IMR-90 (cell line): ENCODE measurements around the gene MMP3. TPM values are rescaled to one million over a fixed set of nuclear protein-coding genes. Genes with fewer than 3 reads are reported as not detected.

ENCODE experiments used
- ATAC-seq: fragments of 200-7000 bp; cut with Tn5 transposase; 2 replicates; pipeline ENCODE4 v1.9.1; 2020; ENCODE audit warnings: low read depth, mild to moderate bottlenecking, moderate library complexity
- BruUV-seq: library from RNA; stranded (reverse); fragments of 400-500 nt; replicated peaks from 2 replicates; lab custom pipeline; 2021; lab: Mats Ljungman, UMichigan
- CTCF ChIA-PET: fragments of 300-600 bp; formaldehyde crosslinking; extraction: SDS; loops from one replicate; lab custom pipeline; 2021; ENCODE audit warnings: antibody characterized with exemption; lab: Yijun Ruan, JAX
- POLR2A ChIA-PET: fragments of 300-600 bp; sonication (Branson Sonifier 250); formaldehyde crosslinking; loops from one replicate; lab custom pipeline; 2022; ENCODE audit warnings: antibody characterized with exemption; ENCODE audit not compliant: unreplicated experiment; lab: Charles Lee
- DNase-seq: peaks from one replicate; pipeline ENCODE4 v3.0.0; 2013
- H2AFZ ChIP-seq: replicated peaks from 2 replicates; pipeline ENCODE3; 2013; ENCODE audit warnings: low read length, mild to moderate bottlenecking; ENCODE audit not compliant: poor library complexity
- H2AK5ac ChIP-seq: 2 replicates; pipeline ENCODE4 v1.6.1; 2013; ENCODE audit warnings: low read depth, low read length, inconsistent platforms
- H2AK9ac ChIP-seq: replicated peaks from 2 replicates; pipeline ENCODE3; 2013; ENCODE audit warnings: mild to moderate bottlenecking, low read depth, low read length, moderate library complexity; ENCODE audit not compliant: poor library complexity
- H2BK120ac ChIP-seq: 2 replicates; pipeline ENCODE4 v1.6.1; 2013; ENCODE audit warnings: low read depth, low read length, inconsistent platforms
- H2BK15ac ChIP-seq: 3 replicates; pipeline ENCODE4 v1.6.1; 2013; ENCODE audit warnings: low read depth, low read length, inconsistent platforms
- H2BK20ac ChIP-seq: 2 replicates; pipeline ENCODE4 v1.6.1; 2013; ENCODE audit warnings: low read depth, mild to moderate bottlenecking, inconsistent platforms, low read length, moderate library complexity
- H2BK5ac ChIP-seq: 2 replicates; pipeline ENCODE4 v1.6.1; 2013; ENCODE audit warnings: mild to moderate bottlenecking, low read depth, low read length, inconsistent platforms; ENCODE audit not compliant: poor library complexity, severe bottlenecking
- H3K14ac ChIP-seq: replicated peaks from 2 replicates; pipeline ENCODE4 v1.6.1; 2013; ENCODE audit warnings: low read depth, low read length, inconsistent platforms
- H3K18ac ChIP-seq: 2 replicates; pipeline ENCODE4 v1.6.1; 2013; ENCODE audit warnings: low read depth, low read length, control low read depth
- H3K23ac ChIP-seq: 2 replicates; pipeline ENCODE4 v1.6.1; 2013; ENCODE audit warnings: low read depth, low read length, inconsistent platforms
- H3K27ac ChIP-seq: 2 replicates; pipeline ENCODE4 v1.5.1; 2013; ENCODE audit warnings: mild to moderate bottlenecking, control low read depth, low read length; ENCODE audit not compliant: insufficient read depth
- H3K27me3 ChIP-seq: 2 replicates; pipeline ENCODE4 v1.6.1; 2013; ENCODE audit warnings: low read length; ENCODE audit not compliant: control insufficient read depth, insufficient read depth
- H3K36me3 ChIP-seq: 2 replicates; pipeline ENCODE4 v1.6.1; 2013; ENCODE audit warnings: low read length, mixed read lengths; ENCODE audit not compliant: control insufficient read depth, insufficient read depth
- H3K4ac ChIP-seq: 2 replicates; pipeline ENCODE4 v1.6.1; 2013; ENCODE audit warnings: low read depth, low read length, inconsistent platforms
- H3K4me1 ChIP-seq: 2 replicates; pipeline ENCODE4 v1.6.1; 2013; ENCODE audit warnings: low read length, mixed read lengths; ENCODE audit not compliant: control insufficient read depth, insufficient read depth
- H3K4me2 ChIP-seq: 2 replicates; pipeline ENCODE4 v1.6.1; 2013; ENCODE audit warnings: low read depth, mild to moderate bottlenecking, control low read depth, low read length, moderate library complexity
- H3K4me3 ChIP-seq: 2 replicates; pipeline ENCODE4 v1.5.1; 2013; ENCODE audit warnings: low read depth, mild to moderate bottlenecking, control low read depth, low read length, moderate library complexity; ENCODE audit not compliant: insufficient read depth
- H3K56ac ChIP-seq: 2 replicates; pipeline ENCODE4 v1.6.1; 2013; ENCODE audit warnings: low read length, inconsistent platforms; ENCODE audit not compliant: insufficient read depth; ENCODE audit errors: extremely low read depth
- H3K79me1 ChIP-seq, 2 experiments: 2 replicates each; pipeline ENCODE4 v1.6.1; 2013; ENCODE audit warnings: low read length in 2 of 2, inconsistent platforms in 1 of 2, low read depth in 1 of 2
- H3K9ac ChIP-seq: 2 replicates; pipeline ENCODE4 v1.6.1; 2013; ENCODE audit warnings: low read depth, low read length, control low read depth
- H3K9me1 ChIP-seq: 2 replicates; pipeline ENCODE4 v1.6.1; 2013; ENCODE audit warnings: low read length, inconsistent platforms; ENCODE audit not compliant: insufficient read depth
- H3K9me3 ChIP-seq: 2 replicates; pipeline ENCODE4 v1.6.1; 2013; ENCODE audit warnings: low read length; ENCODE audit not compliant: control insufficient read depth, insufficient read depth
- H4K20me1 ChIP-seq: 2 replicates; pipeline ENCODE4 v1.6.1; 2013; ENCODE audit warnings: low read length, inconsistent platforms; ENCODE audit not compliant: insufficient read depth
- H4K5ac ChIP-seq: 2 replicates; pipeline ENCODE4 v1.6.1; 2013; ENCODE audit warnings: mild to moderate bottlenecking, low read depth, low read length, control low read depth
- H4K8ac ChIP-seq, 2 experiments: 2 replicates each; pipeline ENCODE4 v1.6.1; 2013; ENCODE audit warnings: low read depth in 2 of 2, low read length in 2 of 2, control low read depth in 1 of 2, inconsistent platforms in 1 of 2
- H4K91ac ChIP-seq: 2 replicates; pipeline ENCODE4 v1.6.1; 2013; ENCODE audit warnings: low read depth, low read length, inconsistent platforms; ENCODE audit not compliant: insufficient read depth
- BHLHE40 ChIP-seq: fragments of 150-350 bp; IDR thresholded peaks from 2 replicates; pipeline ENCODE4 v1.6.1; 2016; ENCODE audit warnings: mild to moderate bottlenecking, low read depth, low read length
- CEBPB ChIP-seq: IDR thresholded peaks from 2 replicates; pipeline ENCODE4 v1.6.1; 2012; ENCODE audit warnings: low read depth, low read length, improper control_type of control experiment
- CHD1 ChIP-seq: IDR thresholded peaks from 2 replicates; pipeline ENCODE4 v1.6.1; 2012; ENCODE audit warnings: low read depth, low read length, improper control_type of control experiment
- CTCF ChIP-seq: conservative IDR thresholded peaks from 2 replicates; pipeline ENCODE4 v1.5.1; 2012; ENCODE audit warnings: mild to moderate bottlenecking, low read depth, low read length, improper control_type of control experiment
- FOS ChIP-seq: fragments of 150-350 bp; IDR thresholded peaks from 2 replicates; pipeline ENCODE4 v1.6.1; 2016; ENCODE audit warnings: low read depth, low read length
- MAFK ChIP-seq: IDR thresholded peaks from 2 replicates; pipeline ENCODE4 v1.6.1; 2012; ENCODE audit warnings: low read depth, low read length, improper control_type of control experiment
- MAZ ChIP-seq: IDR thresholded peaks from 2 replicates; pipeline ENCODE4 v1.6.1; 2012; ENCODE audit warnings: low read depth, mild to moderate bottlenecking, low read length, improper control_type of control experiment, moderate library complexity, borderline replicate concordance
- NFE2L2 ChIP-seq: fragments of 150-350 bp; IDR thresholded peaks from 2 replicates; pipeline ENCODE4 v1.6.1; 2016; ENCODE audit warnings: low read depth, mild to moderate bottlenecking, low read length
- POLR2A ChIP-seq: IDR thresholded peaks from 2 replicates; pipeline ENCODE4 v1.6.1; 2012; ENCODE audit warnings: mild to moderate bottlenecking, low read depth, low read length
- RCOR1 ChIP-seq: IDR thresholded peaks from 2 replicates; pipeline ENCODE4 v1.6.1; 2012; ENCODE audit warnings: mild to moderate bottlenecking, low read length, improper control_type of control experiment; ENCODE audit not compliant: insufficient replicate concordance
- RFX5 ChIP-seq: IDR thresholded peaks from 2 replicates; pipeline ENCODE4 v1.8.0; 2012; ENCODE audit warnings: low read depth, mild to moderate bottlenecking, low read length, moderate library complexity
- SMC3 ChIP-seq: fragments of 150-350 bp; IDR thresholded peaks from 2 replicates; pipeline ENCODE4 v1.6.1; 2016; ENCODE audit warnings: low read depth, mild to moderate bottlenecking, antibody characterized with exemption, low read length, moderate library complexity
- USF2 ChIP-seq: fragments of 150-350 bp; IDR thresholded peaks from 2 replicates; pipeline ENCODE4 v1.6.1; 2017; ENCODE audit warnings: mild to moderate bottlenecking, antibody characterized with exemption, low read length, low read depth
- WGBS, 2 experiments: methylation state at CpG; one replicate each; pipeline versions ENCODE4 v1.1.5 to v1.1.7; 2013; ENCODE audit warnings: missing lambda C conversion rate in 2 of 2; ENCODE audit not compliant: insufficient read length in 1 of 2; ENCODE audit errors: extremely low coverage in 2 of 2; 5-methylcytosine and 5-hydroxymethylcytosine counted together
- dilution Hi-C: fragments of 300-500 bp; cut with HindIII; formaldehyde crosslinking; loops from one replicate; pipeline ENCODE4 v1.14.3; 2018; ENCODE audit warnings: low sequenced_read_pairs; ENCODE audit not compliant: unreplicated experiment
- in situ Hi-C: fragments of 300-500 bp; cut with MboI; formaldehyde crosslinking; loops from 3 replicates; pipeline ENCODE4 v1.14.3; 2019; ENCODE audit warnings: low sequenced_read_pairs, inconsistent platforms, mixed read lengths
- intact Hi-C: fragments of 100-400 bp; cut with micrococcal nuclease; formaldehyde crosslinking; loops from 2 replicates; pipeline ENCODE4 v1.10.0; 2022
- polyA plus RNA-seq, 3 experiments: library from polyadenylated mRNA; depleted of rRNA; stranded (reverse); fragments of >200 nt; gene quantifications; 2 replicates each; pipeline ENCODE4 v1.2.3, GENCODE V29; 2012; ENCODE audit warnings: low replicate concordance in 1 of 3
- total RNA-seq: library from RNA; depleted of rRNA; stranded (reverse); fragments of >200 nt; gene quantifications from 2 replicates; pipeline ENCODE4 v1.2.3, GENCODE V29; 2012

Gene MMP3
- total and polyA plus RNA-seq, 2 of the 4 experiments (the other 2 are of a cell fraction) = under 0.01 to 0.39 TPM

GRCh38 chr11:102846292-102846691 is 2.9 kb upstream of the MMP3 start:
- H2BK20ac ChIP-seq = no peak overlapping the region
- H3K27me3 ChIP-seq = no peaks in the 10 kb centered on the region
- no peaks in the 10 kb centered on the region for H3K79me1 ChIP-seq
- in situ Hi-C loops (no loop called here), dilution Hi-C loops (no loop called here), intact Hi-C loops (no loop called here)
- no peak overlapping the region for H3K9ac ChIP-seq
- WGBS, 2 experiments = no CpG with 5 or more reads among the region's 3 CpGs
- no peak overlapping the region for H2BK5ac ChIP-seq
- H3K4me2 ChIP-seq = no peak overlapping the region
- H3K4me1 ChIP-seq = peaks cover 4% of the 10 kb centered on the region
- no peak overlapping the region for H4K91ac ChIP-seq
- H3K4me3 ChIP-seq = no peak overlapping the region
- peak; percentile 16 for DNase-seq
- H4K8ac ChIP-seq = no peak overlapping the region
- H4K20me1 ChIP-seq = no peaks in the 10 kb centered on the region
- POLR2A ChIA-PET = no interaction called here
- no peak overlapping the region for H3K18ac ChIP-seq
- no peaks in the 10 kb centered on the region for H3K9me3 ChIP-seq
- CTCF ChIA-PET = no interaction called here
- H2BK15ac ChIP-seq = no peak overlapping the region
- no peak overlapping the region for H3K56ac ChIP-seq
- no peak overlapping the region for H3K27ac ChIP-seq
- no peak for TF ChIP-seq BHLHE40
- TF ChIP-seq USF2 = no peak
- TF ChIP-seq MAZ = no peak
- TF ChIP-seq CHD1 = no peak
- no peak for TF ChIP-seq CEBPB
- TF ChIP-seq SMC3 = no peak
- TF ChIP-seq RFX5 = no peak
- no peak for TF ChIP-seq NFE2L2
- TF ChIP-seq FOS = no peak
- TF ChIP-seq MAFK = no peak
- TF ChIP-seq POLR2A = no peak
- TF ChIP-seq CTCF = no peak
- TF ChIP-seq RCOR1 = no peak
- H2AFZ ChIP-seq = no peak overlapping the region
- ATAC-seq = no peak
- peaks cover 7% of the 10 kb centered on the region for H3K9me1 ChIP-seq
- BruUV-seq = no TSS peak
- H4K5ac ChIP-seq = no peak overlapping the region
- no peak overlapping the region for H2AK5ac ChIP-seq
- no peak overlapping the region for H2BK120ac ChIP-seq
- H2AK9ac ChIP-seq = no peak overlapping the region
- H3K4ac ChIP-seq = no peak overlapping the region
- no peak overlapping the region for H3K14ac ChIP-seq
- no peak overlapping the region for H3K23ac ChIP-seq
- H3K36me3 ChIP-seq = no peaks in the 10 kb centered on the region
